NCI-H2196 (cell line): Measurements from ENCODE around the gene RING1.

Experiments
- DNase-seq: peaks from one replicate; lab custom pipeline; 2025; ENCODE audit not compliant: unreplicated experiment; lab: John Stamatoyannopoulos, UW

Gene RING1

DNA sequence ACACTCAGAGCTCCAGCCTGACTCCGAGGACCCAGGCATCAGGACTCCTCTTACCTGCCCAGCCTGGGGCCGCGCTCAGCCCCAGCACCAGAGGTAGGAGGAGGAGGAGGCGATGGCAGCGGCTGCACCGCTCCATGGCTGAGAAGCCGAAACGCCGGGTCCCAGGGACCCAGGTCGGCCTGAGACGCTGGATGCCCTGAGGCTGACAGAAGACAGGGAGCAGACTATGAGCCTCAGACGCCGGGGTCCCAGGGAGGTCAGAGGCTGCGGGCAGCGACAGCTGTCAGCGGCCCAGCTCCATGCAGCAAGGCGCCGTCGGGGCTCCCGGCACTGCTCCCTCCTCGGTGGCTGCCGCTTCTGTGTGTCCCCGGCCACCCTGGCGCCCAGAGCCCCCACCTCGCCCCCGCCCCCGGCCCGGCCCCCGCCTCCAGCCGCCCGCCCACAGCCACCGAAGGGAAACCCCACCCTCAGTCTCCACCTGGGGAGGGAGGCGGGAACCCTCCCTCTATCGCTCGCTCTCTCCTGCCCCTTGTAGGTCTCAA is 16.1 kb upstream of the RING1 start, which contains the start of gene COL11A2:
TSS of gene COL11A2 (minus strand) at position 363 of the 542 bp plus-strand sequence. CDS start at position 136, 227 bp downstream.
- DNase-seq = no peak

DNA sequence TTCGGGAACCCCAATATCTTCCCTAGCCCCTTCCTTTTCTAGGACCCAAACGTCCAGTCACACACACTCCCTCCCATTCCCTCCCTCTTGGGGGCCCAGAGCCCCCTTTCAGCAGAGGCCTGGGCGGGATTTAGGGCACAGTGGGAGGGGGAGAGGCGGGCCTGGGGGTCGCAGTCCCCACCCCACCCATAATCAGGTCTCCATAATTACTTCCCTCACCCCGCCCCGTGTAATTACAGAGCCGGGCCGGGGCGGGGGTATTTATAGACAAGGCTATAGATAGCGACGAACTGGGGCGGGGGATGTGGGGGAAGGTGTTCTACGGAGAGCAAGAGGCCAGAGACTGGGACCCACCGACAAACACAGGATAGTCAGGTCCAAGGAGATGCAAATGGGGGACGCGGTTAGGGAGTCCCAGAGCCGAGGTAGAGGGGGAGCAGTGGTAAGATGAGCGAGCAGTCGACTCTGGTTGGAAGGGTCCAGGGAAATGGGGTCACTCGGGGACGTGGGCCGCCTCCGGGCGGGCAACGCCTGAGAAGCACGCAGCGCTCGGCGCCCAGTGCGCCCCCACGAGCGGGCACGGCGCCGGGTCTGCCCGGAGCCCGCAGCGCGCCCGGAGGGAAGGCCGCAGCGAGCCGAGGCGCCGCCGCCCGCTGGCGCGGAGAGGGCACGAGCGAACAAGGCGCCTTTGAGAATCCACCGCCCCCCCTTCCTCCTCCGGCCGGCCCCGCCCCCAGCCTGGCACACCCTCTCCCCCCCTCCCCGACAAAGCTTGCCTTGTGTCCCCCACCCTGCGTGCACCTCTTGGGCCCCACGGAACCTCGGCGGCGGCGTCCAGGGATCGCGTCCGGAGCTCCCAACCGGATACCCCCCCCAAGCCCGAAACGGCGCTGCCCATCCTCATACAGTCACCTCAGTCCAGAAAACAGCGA is 15.4 kb upstream of the RING1 start:
- no peak for DNase-seq

GRCh38 chr6:33193619-33194018 is 14.7 kb upstream of the RING1 start:
- DNase-seq = no peak

GRCh38 chr6:33194431-33194979 is 13.8 kb upstream of the RING1 start:
- DNase-seq = no peak

DNA sequence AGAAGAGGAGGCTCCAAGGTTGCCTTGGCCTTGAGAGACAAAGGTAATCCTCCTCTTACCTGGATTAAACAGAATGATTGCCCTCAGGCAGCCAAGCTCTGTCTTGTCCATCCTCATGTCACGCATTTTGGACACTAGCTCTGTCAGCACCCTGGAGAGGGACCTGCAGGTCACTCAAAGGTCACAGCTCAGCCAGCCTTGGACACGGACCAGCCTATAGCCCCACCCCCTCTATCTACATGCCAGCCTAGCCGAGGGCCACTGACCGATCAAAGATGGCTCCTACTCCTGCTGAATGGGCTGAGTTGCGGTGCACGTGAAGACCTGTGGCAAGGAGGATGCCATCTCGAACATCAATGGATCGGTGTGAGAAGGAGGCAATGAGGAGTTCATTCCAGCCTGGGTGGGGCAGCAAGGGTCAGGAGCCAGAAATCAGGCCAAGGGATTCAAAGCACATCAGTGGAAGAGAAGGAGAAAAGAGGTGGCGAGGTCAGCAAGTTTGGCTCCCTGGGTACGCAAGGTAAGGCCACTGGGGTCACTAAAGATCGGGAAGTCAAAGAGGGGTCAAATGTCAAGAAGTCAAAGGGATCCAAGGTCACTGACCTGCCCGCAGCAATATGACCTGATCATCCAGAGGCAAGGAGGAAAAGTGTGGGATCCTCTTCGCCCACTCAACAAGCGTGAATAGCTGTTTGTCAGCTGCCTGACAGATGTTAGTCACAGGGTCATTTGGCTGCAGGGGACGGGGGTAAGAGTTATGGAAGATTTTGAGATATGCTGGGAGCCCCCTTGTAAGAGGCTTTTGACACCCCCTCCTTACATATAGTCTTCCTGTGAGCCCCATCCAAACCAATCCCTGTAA is 12.8 kb upstream of the RING1 start:
- no peak for DNase-seq

- DNase-seq = peak; percentile 93
Measured at GRCh38 chr6:33197431-33198048, 10.8 kb upstream of the RING1 start.

GRCh38 chr6:33198159-33198852 is 10.0 kb upstream of the RING1 start:
- DNase-seq = no peak

DNA sequence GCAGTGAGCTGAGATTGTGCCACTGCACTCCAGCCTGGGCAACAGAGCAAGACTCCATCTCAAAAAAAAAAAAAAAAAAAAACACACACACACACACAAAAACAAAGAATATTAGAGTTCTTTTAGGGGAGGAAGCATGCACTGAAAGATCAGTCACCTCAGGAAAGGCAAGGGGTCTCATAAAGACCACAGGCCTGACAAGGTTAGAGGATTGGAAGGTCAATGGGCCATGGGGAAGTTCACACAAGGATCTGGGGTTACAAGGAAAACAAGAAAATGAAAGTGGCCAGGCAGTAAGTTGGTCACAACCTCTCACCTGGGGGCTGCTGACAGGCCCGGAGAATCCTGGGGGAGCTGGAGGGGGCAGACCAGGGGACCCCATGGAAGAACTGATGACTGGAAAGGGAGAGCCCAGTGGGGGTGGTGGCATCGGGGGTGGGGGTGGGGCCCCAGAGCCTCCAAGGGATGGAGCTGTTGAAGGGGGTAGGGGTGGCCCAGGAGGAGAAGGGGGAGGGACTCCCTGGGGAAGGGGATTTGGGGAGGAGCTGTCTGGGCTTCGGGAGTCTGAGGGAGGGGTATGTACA is 9.4 kb upstream of the RING1 start:
- no peak for DNase-seq

GRCh38 chr6:33199687-33200218 is 8.5 kb upstream of the RING1 start:
- peak; percentile 92 for DNase-seq

GRCh38 chr6:33200219-33201146 is 7.8 kb upstream of the RING1 start, which contains the start of the genes RXRB and SLC39A7:
Gene RXRB, minus strand, starts transcription at chr6:33200665. Its CDS starts 189 bp downstream, at chr6:33200476.
Gene SLC39A7, plus strand, starts transcription at chr6:33200867. Its CDS starts 379 bp downstream, at chr6:33201246.
- DNase-seq = peak; percentile 100

DNA sequence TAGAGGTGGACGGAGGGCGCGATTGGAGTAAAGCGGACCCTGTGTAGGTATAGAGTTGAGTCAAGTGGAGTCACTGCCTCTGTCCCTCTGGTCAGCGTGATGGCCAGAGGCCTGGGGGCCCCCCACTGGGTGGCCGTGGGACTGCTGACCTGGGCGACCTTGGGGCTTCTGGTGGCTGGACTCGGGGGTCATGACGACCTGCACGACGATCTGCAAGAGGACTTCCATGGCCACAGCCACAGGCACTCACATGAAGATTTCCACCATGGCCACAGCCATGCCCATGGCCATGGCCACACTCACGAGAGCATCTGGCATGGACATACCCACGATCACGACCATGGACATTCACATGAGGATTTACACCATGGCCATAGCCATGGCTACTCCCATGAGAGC is 7.2 kb upstream of the RING1 start:
- no peak for DNase-seq

- DNase-seq = no peak
Measured at GRCh38 chr6:33201935-33202334, 6.4 kb upstream of the RING1 start.

GRCh38 chr6:33202799-33203198 is 5.5 kb upstream of the RING1 start:
- DNase-seq = no peak

DNA sequence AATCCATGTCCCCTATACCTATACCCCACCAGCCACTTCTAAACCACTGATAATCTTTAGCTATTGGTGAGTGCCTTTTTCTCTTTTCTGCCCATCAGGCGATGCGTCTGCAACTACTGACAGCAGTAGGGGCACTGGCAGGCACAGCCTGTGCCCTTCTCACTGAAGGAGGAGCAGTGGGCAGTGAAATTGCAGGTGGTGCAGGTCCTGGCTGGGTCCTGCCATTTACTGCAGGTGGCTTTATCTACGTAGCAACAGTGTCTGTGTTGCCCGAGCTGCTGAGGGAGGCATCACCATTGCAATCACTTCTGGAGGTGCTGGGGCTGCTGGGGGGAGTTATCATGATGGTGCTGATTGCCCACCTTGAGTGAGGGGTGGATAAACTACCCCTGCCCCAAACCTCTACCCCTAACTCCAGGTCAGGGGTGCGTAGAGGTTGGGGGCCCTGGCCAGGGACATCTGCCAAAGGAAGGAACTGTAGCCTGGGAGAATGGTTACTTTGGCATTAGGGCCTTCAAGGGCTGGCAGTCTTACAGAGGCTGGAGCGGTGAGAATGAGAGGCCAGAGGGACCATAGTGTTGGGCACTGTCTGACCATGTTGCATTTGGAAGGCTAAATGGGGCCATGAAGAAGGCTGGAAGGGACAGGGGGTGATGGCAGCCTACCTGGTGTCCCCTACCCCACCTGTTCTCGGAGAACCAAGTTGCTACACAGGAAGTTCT is 4.7 kb upstream of the RING1 start:
- DNase-seq = no peak

GRCh38 chr6:33204165-33204414 is 4.2 kb upstream of the RING1 start:
- DNase-seq = no peak

DNA sequence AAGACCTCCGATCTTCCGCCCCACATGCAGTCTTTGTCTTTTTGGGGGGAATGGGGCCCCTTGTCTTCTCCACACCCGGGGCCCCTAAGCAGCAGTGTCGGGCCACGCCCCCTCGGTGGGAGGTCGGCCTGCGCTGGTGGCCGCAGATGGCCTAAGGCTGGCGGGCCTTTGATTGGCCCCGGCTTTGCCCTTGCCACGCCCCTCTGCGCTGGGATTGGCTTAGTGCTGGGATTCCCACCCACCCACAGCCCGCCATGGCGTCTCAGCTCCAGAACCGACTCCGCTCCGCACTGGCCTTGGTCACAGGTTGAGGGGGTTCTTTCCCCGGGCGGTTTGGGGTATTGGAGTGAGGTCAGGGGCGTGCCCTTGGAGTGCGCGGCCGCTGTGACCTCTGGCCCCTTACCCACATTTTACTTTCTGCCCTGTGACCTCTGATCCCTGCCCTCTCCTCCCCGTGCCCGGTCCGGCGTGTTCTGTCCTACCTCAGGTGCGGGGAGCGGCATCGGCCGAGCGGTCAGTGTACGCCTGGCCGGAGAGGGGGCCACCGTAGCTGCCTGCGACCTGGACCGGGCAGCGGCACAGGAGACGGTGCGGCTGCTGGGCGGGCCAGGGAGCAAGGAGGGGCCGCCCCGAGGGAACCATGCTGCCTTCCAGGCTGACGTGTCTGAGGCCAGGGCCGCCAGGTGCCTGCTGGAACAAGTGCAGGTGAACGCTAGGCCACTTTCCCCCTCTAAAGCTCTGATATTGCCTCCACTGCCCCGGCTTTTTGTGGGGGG is 3.7 kb upstream of the RING1 start, which contains the start of gene HSD17B8:
TSS of gene HSD17B8 (plus strand) at position 241 of the 776 bp plus-strand sequence. CDS start at position 255, 14 bp downstream.
- DNase-seq = peak; percentile 99
